ENCODE results near the gene CMSS1. TPM values are rescaled to one million over a fixed set of nuclear protein-coding genes. Genes with fewer than 3 reads are reported as not detected.

CMSS1 gene
- total and polyA plus RNA-seq, 2 donors: 14.7 to 25.0 TPM

DNA sequence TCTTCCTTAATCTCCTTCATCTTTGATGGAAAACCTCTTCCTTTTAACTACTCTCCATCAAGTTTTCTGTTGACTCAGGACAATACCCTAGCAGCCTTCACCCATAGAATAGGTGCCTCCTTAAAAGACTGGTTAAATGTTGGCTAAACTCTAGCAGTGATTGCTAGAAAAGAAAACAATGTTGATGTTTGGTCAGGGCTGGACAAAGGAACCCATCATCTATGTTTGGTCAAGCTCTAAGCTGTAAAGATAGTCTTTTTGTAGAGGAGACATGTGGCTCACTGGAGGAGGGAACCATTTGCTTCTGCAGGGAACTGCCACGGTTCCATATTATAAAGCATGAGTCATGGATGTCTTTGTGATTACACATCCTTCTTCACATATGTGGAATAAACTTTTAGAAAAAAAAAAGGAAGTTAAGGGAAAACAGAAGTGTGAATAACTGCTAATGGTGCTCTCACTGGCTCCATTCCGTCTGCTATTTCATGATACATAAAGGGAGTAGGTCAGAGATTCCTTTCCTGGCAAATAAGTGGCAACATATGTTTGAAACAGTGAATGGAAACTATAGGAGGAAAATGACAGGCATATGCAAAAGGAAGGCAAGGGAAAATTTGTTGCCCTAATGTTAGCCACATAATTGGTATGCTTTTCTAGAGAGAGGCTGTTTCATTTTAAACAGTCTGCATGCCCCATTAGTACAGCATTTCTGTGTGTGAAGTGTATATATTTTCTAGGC is 78.2 kb downstream of the CMSS1 start:
- H3K4me1 ChIP-seq (ENCODE audit: insufficient read depth): no peaks in the 10 kb centered on the region
- WGBS: 60% methylated on average over 2 of the region's 2 CpGs
- no peak overlapping the region for H3K27ac ChIP-seq (ENCODE audit: low read depth)
- no peak for DNase-seq (ENCODE audit: extremely low spot score)
- no peaks in the 10 kb centered on the region for H3K36me3 ChIP-seq (ENCODE audit: insufficient read depth)
- H3K4me3 ChIP-seq (ENCODE audit: low read depth, low read length): no peak overlapping the region

DNA sequence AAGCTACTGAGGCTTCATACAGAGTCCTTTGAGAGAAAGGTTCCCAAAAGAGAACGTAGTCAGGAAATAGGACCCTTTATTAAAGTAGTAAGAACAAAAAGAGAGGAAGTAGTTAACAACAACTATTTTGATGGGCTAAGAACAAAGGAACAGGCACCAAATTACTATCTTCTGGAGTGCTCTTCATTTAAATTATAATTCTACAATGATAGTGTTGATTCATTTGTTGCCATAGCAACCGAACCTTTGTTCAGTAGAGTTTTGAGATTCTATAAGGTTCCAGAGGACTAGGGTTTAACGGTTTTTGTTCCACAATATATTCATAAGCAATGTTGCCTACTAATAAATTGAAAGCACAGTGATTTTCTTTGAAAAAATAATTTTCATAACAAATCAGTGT is 78.8 kb downstream of the CMSS1 start:
- Histone ChIP-seq H3K36me3 (ENCODE audit: insufficient read depth) (no peaks in the 10 kb centered on the region), H3K27ac (ENCODE audit: low read depth) (no peak overlapping the region), H3K4me3 (ENCODE audit: low read depth, low read length) (no peak overlapping the region), H3K4me1 (ENCODE audit: insufficient read depth) (no peaks in the 10 kb centered on the region)
- 86% methylated on average over 3 of the region's 3 CpGs for WGBS
- DNase-seq (ENCODE audit: extremely low spot score): no peak

- no peak for DNase-seq (ENCODE audit: extremely low spot score)
- H3K4me1 ChIP-seq (ENCODE audit: insufficient read depth): no peaks in the 10 kb centered on the region
- 97% methylated on average over 3 of the region's 3 CpGs for WGBS
- H3K27ac ChIP-seq (ENCODE audit: low read depth): no peak overlapping the region
- H3K4me3 ChIP-seq (ENCODE audit: low read depth, low read length): no peak overlapping the region
- H3K36me3 ChIP-seq (ENCODE audit: insufficient read depth): no peaks in the 10 kb centered on the region
Measured at GRCh38 chr3:99899603-99900002, 81.9 kb downstream of the CMSS1 start.

DNA sequence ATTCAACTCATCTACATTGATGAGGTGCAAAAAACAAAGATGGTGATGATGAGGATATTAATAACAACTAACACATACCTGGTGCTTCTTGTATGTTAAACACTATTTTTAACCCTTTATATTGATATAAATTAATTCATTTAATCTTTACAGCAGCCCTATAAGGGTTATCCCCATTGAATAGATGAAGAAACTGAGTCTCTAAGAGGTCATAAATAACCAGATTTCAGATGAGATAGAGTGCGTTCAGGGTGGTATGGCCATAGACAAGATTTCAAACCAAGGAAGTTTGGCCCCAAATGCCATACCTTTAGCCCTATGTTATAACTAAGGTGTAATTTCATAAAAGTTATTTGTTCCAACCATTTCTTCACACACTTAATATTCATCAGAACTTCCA is 82.6 kb downstream of the CMSS1 start:
- H3K27ac ChIP-seq (ENCODE audit: low read depth): no peak overlapping the region
- no peaks in the 10 kb centered on the region for H3K36me3 ChIP-seq (ENCODE audit: insufficient read depth)
- H3K4me3 ChIP-seq (ENCODE audit: low read depth, low read length): no peak overlapping the region
- 98% methylated on average over 1 of the region's 1 CpG for WGBS
- H3K4me1 ChIP-seq (ENCODE audit: insufficient read depth): no peaks in the 10 kb centered on the region
- no peak for DNase-seq (ENCODE audit: extremely low spot score)

DNA sequence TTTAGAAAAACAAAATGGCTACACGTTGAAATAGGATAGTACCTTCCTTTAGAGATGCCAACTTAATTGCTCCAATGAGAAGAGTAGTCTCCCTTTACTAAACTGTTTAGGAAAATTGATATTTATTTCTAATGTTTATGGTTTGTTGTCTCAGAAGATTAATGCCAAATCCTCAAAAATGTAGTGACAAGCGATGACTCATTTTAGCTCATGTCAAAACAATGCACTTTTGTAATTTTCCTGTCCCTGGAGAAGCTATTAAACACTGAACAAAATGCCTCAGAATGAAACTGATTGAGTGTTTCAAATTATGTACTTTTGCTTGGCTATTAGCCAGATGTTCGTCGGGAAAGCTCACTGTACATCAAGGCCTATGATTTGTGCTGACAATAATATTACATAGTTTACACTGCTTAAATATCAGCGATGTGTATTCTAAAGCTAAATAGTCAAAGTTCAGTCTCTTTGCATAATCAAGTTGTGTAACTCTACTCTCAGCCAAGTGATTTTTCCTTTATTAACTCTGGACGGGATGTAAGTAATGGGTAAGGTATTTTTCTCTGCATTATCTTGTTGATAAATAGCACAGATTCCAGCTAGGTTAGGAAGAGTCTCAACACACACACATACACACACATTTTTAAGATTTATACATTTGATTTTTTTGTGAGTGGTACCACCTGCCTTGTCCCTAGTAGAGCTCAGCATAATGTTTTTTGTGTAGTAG is 83.7 kb downstream of the CMSS1 start:
- 31% methylated on average over 6 of the region's 6 CpGs for WGBS
- H3K4me3 ChIP-seq (ENCODE audit: low read depth, low read length): no peak overlapping the region
- peak overlapping the region; percentile 2 for H3K27ac ChIP-seq (ENCODE audit: low read depth)

GRCh38 chr3:99902091-99902490 is 84.4 kb downstream of the CMSS1 start:
- Histone ChIP-seq H3K4me3 (ENCODE audit: low read depth, low read length) (no peak overlapping the region), H3K27ac (ENCODE audit: low read depth) (no peak overlapping the region), H3K36me3 (ENCODE audit: insufficient read depth) (no peaks in the 10 kb centered on the region), H3K4me1 (ENCODE audit: insufficient read depth) (no peaks in the 10 kb centered on the region)
- WGBS: 77% methylated on average over 1 of the region's 1 CpG
- no peak for DNase-seq (ENCODE audit: extremely low spot score)

More for the DNA sequence above, 83.7 kb downstream of the CMSS1 start:
- DNase-seq (ENCODE audit: extremely low spot score): no peak
- H3K36me3 ChIP-seq (ENCODE audit: insufficient read depth): no peaks in the 10 kb centered on the region
- no peaks in the 10 kb centered on the region for H3K4me1 ChIP-seq (ENCODE audit: insufficient read depth)

GRCh38 chr3:99903869-99904268 is 86.2 kb downstream of the CMSS1 start:
- Histone ChIP-seq H3K4me1 (ENCODE audit: insufficient read depth) (no peaks in the 10 kb centered on the region), H3K27ac (ENCODE audit: low read depth) (no peak overlapping the region)
- no peak for DNase-seq (ENCODE audit: extremely low spot score)

DNA sequence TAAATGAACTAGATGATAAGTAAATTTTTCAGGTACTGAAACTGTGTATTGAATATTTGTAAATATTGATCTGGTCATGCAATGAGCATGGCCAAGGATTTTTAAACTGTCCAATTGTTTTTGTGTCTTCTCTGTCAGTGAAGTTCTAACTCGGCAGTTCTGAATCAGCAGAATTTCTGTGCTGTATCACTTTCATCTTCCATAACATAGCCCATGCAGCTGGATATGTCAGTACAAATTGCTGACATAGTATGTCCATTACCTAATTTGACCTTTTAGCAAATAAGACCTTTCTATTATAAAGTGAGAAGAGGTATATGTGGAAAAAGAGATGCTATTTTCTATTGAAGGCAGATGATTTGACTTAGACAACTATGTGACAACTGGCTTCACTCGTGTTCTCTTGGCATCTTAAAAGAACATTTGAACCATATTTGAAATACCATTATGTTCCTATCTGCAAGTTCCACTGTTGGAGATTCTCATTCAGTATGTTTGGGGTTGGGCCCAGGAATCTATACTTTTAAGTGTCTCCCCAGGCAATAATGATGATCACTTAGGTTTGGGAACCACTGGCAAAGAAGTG is 90.4 kb downstream of the CMSS1 start:
- no peak for DNase-seq (ENCODE audit: extremely low spot score)
- Histone ChIP-seq H3K4me3 (ENCODE audit: low read depth, low read length) (no peak overlapping the region), H3K36me3 (ENCODE audit: insufficient read depth) (no peaks in the 10 kb centered on the region), H3K27ac (ENCODE audit: low read depth) (no peak overlapping the region), H3K4me1 (ENCODE audit: insufficient read depth) (no peaks in the 10 kb centered on the region)
- WGBS: 92% methylated on average over 2 of the region's 2 CpGs

More at GRCh38 chr3:99903869-99904268, 86.2 kb downstream of the CMSS1 start:
- Histone ChIP-seq H3K36me3 (ENCODE audit: insufficient read depth) (no peaks in the 10 kb centered on the region), H3K4me3 (ENCODE audit: low read depth, low read length) (no peak overlapping the region)

GRCh38 chr3:99909714-99910495 is 92.2 kb downstream of the CMSS1 start:
- no peak for DNase-seq (ENCODE audit: extremely low spot score)

GRCh38 chr3:99910752-99911290 is 93.2 kb downstream of the CMSS1 start:
- Histone ChIP-seq H3K4me3 (ENCODE audit: low read depth, low read length) (no peak overlapping the region), H3K36me3 (ENCODE audit: insufficient read depth) (no peaks in the 10 kb centered on the region), H3K27ac (ENCODE audit: low read depth) (no peak overlapping the region), H3K4me1 (ENCODE audit: insufficient read depth) (no peaks in the 10 kb centered on the region)
- WGBS: 58% methylated on average over 4 of the region's 4 CpGs
- no peak for DNase-seq (ENCODE audit: extremely low spot score)

More at GRCh38 chr3:99909714-99910495, 92.2 kb downstream of the CMSS1 start:
- Histone ChIP-seq H3K27ac (ENCODE audit: low read depth) (no peak overlapping the region), H3K4me3 (ENCODE audit: low read depth, low read length) (no peak overlapping the region), H3K4me1 (ENCODE audit: insufficient read depth) (no peaks in the 10 kb centered on the region), H3K36me3 (ENCODE audit: insufficient read depth) (no peaks in the 10 kb centered on the region)
- 61% methylated on average over 3 of the region's 3 CpGs for WGBS

DNA sequence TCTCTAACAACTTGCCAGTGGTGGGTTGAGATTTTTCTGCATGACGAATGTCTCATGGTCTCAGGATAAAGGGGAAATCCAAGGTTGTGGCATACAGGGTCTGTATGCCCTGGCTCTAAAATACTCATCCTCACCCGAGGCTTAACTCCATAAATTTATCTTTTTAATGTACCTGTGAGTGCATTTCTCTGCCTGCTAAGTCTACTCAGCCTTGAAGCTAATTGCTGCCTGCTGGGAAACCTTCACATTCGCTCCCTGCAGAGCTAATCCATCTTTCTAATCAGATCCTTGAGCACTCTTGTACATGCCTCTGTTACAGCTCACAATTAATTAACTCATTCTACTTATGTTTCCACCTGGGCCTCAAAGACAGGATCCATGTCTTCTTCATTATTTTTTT is 93.8 kb downstream of the CMSS1 start:
- H3K27ac ChIP-seq (ENCODE audit: low read depth): no peak overlapping the region
- no peaks in the 10 kb centered on the region for H3K36me3 ChIP-seq (ENCODE audit: insufficient read depth)
- no peaks in the 10 kb centered on the region for H3K4me1 ChIP-seq (ENCODE audit: insufficient read depth)
- DNase-seq (ENCODE audit: extremely low spot score): no peak
- WGBS: 66% methylated on average over 3 of the region's 3 CpGs
- H3K4me3 ChIP-seq (ENCODE audit: low read depth, low read length): no peak overlapping the region

DNA sequence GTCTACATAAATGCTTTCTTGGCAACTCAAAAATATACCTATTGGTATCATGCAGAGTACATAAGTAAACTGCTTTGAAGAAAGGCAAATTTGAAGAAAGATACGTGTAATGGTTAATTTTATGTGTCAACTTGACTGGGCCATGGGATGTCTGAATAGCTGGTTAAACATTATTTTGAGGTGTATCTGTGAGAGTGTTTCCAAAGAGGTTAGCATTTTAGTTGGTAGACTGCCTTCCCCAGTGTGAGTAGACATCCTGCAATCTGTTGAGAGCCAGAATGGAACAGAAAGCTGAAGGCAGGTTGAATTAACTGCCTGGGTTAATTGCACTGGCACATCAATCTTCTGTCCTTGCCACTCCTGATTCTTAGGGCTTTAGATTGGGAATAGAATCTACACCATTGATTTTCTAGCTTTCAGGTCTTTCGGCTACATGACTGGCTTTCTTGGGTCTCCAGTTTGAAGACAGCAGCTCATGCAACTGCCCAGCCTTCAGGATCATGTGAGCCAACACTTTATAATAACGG is 98.3 kb downstream of the CMSS1 start:
- no peak overlapping the region for H3K4me3 ChIP-seq (ENCODE audit: low read depth, low read length)
- no peak for DNase-seq (ENCODE audit: extremely low spot score)
- 95% methylated on average over 3 of the region's 3 CpGs for WGBS
- H3K36me3 ChIP-seq (ENCODE audit: insufficient read depth): no peaks in the 10 kb centered on the region
- H3K27ac ChIP-seq (ENCODE audit: low read depth): no peak overlapping the region
- no peaks in the 10 kb centered on the region for H3K4me1 ChIP-seq (ENCODE audit: insufficient read depth)

- Histone ChIP-seq H3K27ac (ENCODE audit: low read depth) (no peak overlapping the region), H3K4me1 (ENCODE audit: insufficient read depth) (no peaks in the 10 kb centered on the region), H3K36me3 (ENCODE audit: insufficient read depth) (no peaks in the 10 kb centered on the region), H3K4me3 (ENCODE audit: low read depth, low read length) (no peak overlapping the region)
- no peak for DNase-seq (ENCODE audit: extremely low spot score)
Measured at GRCh38 chr3:99918715-99919114, 101.1 kb downstream of the CMSS1 start.

All from urinary bladder (tissue), 4 donors.